Measurements from ENCODE around the gene RAF1. TPM values are rescaled to one million over a fixed set of nuclear protein-coding genes. Genes with fewer than 3 reads are reported as not detected.

Gene RAF1
- total and polyA plus RNA-seq, 2 of the 8 experiments (the other 6 are each of a cell fraction or from before 2014, with no cell fraction given) = 103 to 118 TPM

- no peak overlapping the region for H3K23ac ChIP-seq (ENCODE audit: insufficient read length)
- no peak overlapping the region for H3K4ac ChIP-seq (replicated peaks; ENCODE audit: insufficient read length, low read depth, low read length)
- no peak overlapping the region for H2BK15ac ChIP-seq (ENCODE audit: low read length)
- no peak overlapping the region for H3K14ac ChIP-seq (ENCODE audit: insufficient read length)
- POLR2A ChIA-PET (ENCODE audit: partially characterized antibody) = interaction anchor here (0.7 to 3.0 kb wide), 8 partner anchors 8 to 118 kb away, joined by 3 to 21 read pairs (median 3); partner anchors contain the start of gene MKRN2
- no peak overlapping the region for H2AK5ac ChIP-seq (ENCODE audit: low read depth, low read length)
- H2BK20ac ChIP-seq (ENCODE audit: low read length) = no peak overlapping the region
- CTCF ChIA-PET (ENCODE audit: partially characterized antibody) = interaction anchor here (1.2 to 1.3 kb wide), 2 partner anchors 39 to 76 kb away, joined by 3 to 4 read pairs; no protein-coding TSS in a partner anchor
- H3K4me2 ChIP-seq (ENCODE audit: insufficient read depth in 1 of 2, low read depth in 2 of 2, low read length in 2 of 2) = peak overlapping the region; percentile 25 to 38; a peak in 2 of 4 replicates
- FAIRE-seq = no peak
- no peak overlapping the region for H3K18ac ChIP-seq (ENCODE audit: extremely low read depth, low read length)
- H3K4me3 ChIP-seq (ENCODE audit: extremely low read depth in 1 of 4, insufficient read depth in 2 of 4, low read depth in 3 of 4, low read length in 4 of 4) = peak overlapping the region in 1 of 4 experiments; percentile 2; a peak in 1 of 8 replicates
- H3K9ac ChIP-seq (replicated peaks in 1 of 4; ENCODE audit: extremely low read depth in 1 of 4, low read depth in 3 of 4, low read length in 3 of 4) = 0 out of 7 replicates have a peak overlapping the region, but pooled peaks of 1 of the 4 experiments have one; percentile 11
- TF ChIP-seq YY1 (IDR thresholded peaks at IDR 0.05; ENCODE audit: low read depth, low read length) (no peak), SP4 (IDR thresholded peaks at IDR 0.05; ENCODE audit: low read length) (no peak), SP1 (IDR thresholded peaks at IDR 0.05; ENCODE audit: low read depth, low read length) (no peak), CTCF (IDR thresholded peaks at IDR 0.05; ENCODE audit: control extremely low read depth in 1 of 3, insufficient read depth in 1 of 3, low read depth in 1 of 3, low read length in 3 of 3) (peak in 1 of 3 experiments; percentile 4; a peak in 1 of 4 replicates), MAFK (IDR thresholded peaks at IDR 0.05; ENCODE audit: low read depth, low read length) (no peak), BACH1 (IDR thresholded peaks at IDR 0.05; ENCODE audit: low read length) (no peak), CHD1 (IDR thresholded peaks at IDR 0.05; ENCODE audit: low read depth, low read length) (no peak)
- TF ChIP-seq, protein P1, sequence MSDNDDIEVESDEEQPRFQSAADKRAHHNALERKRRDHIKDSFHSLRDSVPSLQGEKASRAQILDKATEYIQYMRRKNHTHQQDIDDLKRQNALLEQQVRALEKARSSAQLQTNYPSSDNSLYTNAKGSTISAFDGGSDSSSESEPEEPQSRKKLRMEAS (IDR thresholded peaks at IDR 0.05) = no peak
- H2BK5ac ChIP-seq (ENCODE audit: low read depth, low read length) = no peak overlapping the region
- no peak overlapping the region; the same call in 1 of the 2 replicates for H4K8ac ChIP-seq (ENCODE audit: extremely low read depth, insufficient read depth, low read length)
- H2BK120ac ChIP-seq (replicated peaks; ENCODE audit: low read depth, low read length) = no peak overlapping the region
- H4K5ac ChIP-seq (ENCODE audit: insufficient read length, low read depth, low read length) = no peak overlapping the region
- no peaks in the 10 kb centered on the region for H3K23me2 ChIP-seq (ENCODE audit: low read depth, low read length)
- peaks cover 0 to 4% (median 3%) of the 10 kb centered on the region in 4 experiments; a peak in 2 of 7 replicates for H3K4me1 ChIP-seq (replicated peaks in 1 of 4; ENCODE audit: control insufficient read depth in 3 of 4, insufficient read depth in 4 of 4, low read length in 3 of 4)
- H3K27me3 ChIP-seq (replicated peaks in 1 of 4; ENCODE audit: control insufficient read depth in 3 of 4, extremely low read depth in 1 of 4, insufficient read depth in 3 of 4, low read length in 3 of 4) = no peaks in the 10 kb centered on the region
- H4K91ac ChIP-seq (replicated peaks; ENCODE audit: insufficient read length, low read length) = no peak overlapping the region
- peaks cover 0 to 2% of the 10 kb centered on the region in 2 experiments for H4K20me1 ChIP-seq (replicated peaks in 1 of 2; ENCODE audit: control insufficient read depth in 1 of 2, insufficient read depth in 2 of 2, low read length in 2 of 2)
- no peaks in the 10 kb centered on the region for H3K79me2 ChIP-seq (ENCODE audit: control insufficient read depth in 1 of 2, insufficient read depth in 2 of 2, low read length in 2 of 2)
- H2AFZ ChIP-seq (ENCODE audit: low read length) = no peak overlapping the region
- H3K9me3 ChIP-seq (ENCODE audit: insufficient read depth in 2 of 2, low read depth in 1 of 2, low read length in 1 of 2) = no peaks in the 10 kb centered on the region
- 67% methylated on average over 10 of the region's 11 CpGs; no CpG with 5 or more reads in 1 of the 2 experiments for WGBS, 2 experiments (ENCODE audit: extremely low coverage in 1 of 2, insufficient coverage in 1 of 2, insufficient read length in 1 of 2, insufficient replicate concordance in 2 of 2, low coverage in 1 of 2, low lambda C conversion rate in 2 of 2, missing lambda C conversion rate in 1 of 2)
- DNase-seq (ENCODE audit: low read depth in 1 of 2, low spot score in 2 of 2) = no peak
- H2BK12ac ChIP-seq (ENCODE audit: low read depth, low read length) = no peak overlapping the region
- no peak overlapping the region for H3K56ac ChIP-seq (replicated peaks; ENCODE audit: insufficient read length, low read depth, low read length)
- no peak overlapping the region for H3K27ac ChIP-seq (ENCODE audit: low read depth, low read length)
- no peaks in the 10 kb centered on the region for H3K79me1 ChIP-seq (ENCODE audit: low read depth, low read length)
- H3K36me3 ChIP-seq (ENCODE audit: control insufficient read depth in 2 of 4, insufficient read depth in 4 of 4, low read length in 3 of 4) = peaks cover 0 to 3% (median 1%) of the 10 kb centered on the region in 4 experiments; a peak in 1 of 8 replicates
These were observed 119.1 kb downstream of the RAF1 start for GRCh38 chr3:12544652-12545472.
